ACC112 (cell line): ENCODE measurements around the gene PCLO.
A peak's percentile ranks its signal among the peaks of the same experiment; 100 is the strongest.
"Not testable (repeated sequence)": the region's sequence is repeated elsewhere in the genome, so short reads cannot be mapped to it uniquely, and the experiment has no call there.

Experiments used
- H2AFZ ChIP-seq: fragments of 200-600 bp; sonication (generic); one replicate; pipeline ENCODE4 v1.6.0; 2017; ENCODE audit warnings: antibody characterized with exemption, low read length; ENCODE audit not compliant: unreplicated experiment
- H3K27ac ChIP-seq: fragments of 200-600 bp; sonication (generic); 2 replicates; pipeline ENCODE4 v1.5.1; 2014; ENCODE audit warnings: low read depth, mild to moderate bottlenecking, antibody characterized with exemption, low read length, moderate library complexity
- H3K27me3 ChIP-seq: fragments of 200-600 bp; sonication (generic); 2 replicates; pipeline ENCODE4 v1.6.1; 2014; ENCODE audit warnings: mild to moderate bottlenecking, antibody characterized with exemption, low read length, moderate library complexity, mixed read lengths; ENCODE audit not compliant: insufficient read depth
- H3K36me3 ChIP-seq: fragments of 200-600 bp; sonication (generic); 2 replicates; pipeline ENCODE4 v1.6.1; 2016; ENCODE audit warnings: mild to moderate bottlenecking, antibody characterized with exemption, low read length, moderate library complexity, mixed read lengths; ENCODE audit not compliant: insufficient read depth
- H3K4me1 ChIP-seq: fragments of 200-600 bp; sonication (generic); one replicate; pipeline ENCODE4 v1.6.1; 2016; ENCODE audit warnings: low read length, mixed read lengths; ENCODE audit not compliant: insufficient read depth, unreplicated experiment, control insufficient read depth
- H3K4me3 ChIP-seq: fragments of 200-600 bp; sonication (generic); 2 replicates; pipeline ENCODE4 v1.5.1; 2014; ENCODE audit warnings: mild to moderate bottlenecking, low read depth, low read length
- H3K79me2 ChIP-seq: fragments of 200-600 bp; sonication (generic); one replicate; pipeline ENCODE4 v1.6.0; 2016; ENCODE audit warnings: low read length; ENCODE audit not compliant: control insufficient read depth, unreplicated experiment, insufficient read depth

PCLO gene

GRCh38 chr7:83054472-83054871 is 108.2 kb downstream of the PCLO start:
- Histone ChIP-seq H3K27me3 (peaks cover 16% of the 10 kb centered on the region; the same call in 1 of the 2 replicates), H3K4me3 (no peak overlapping the region), H2AFZ (no peak overlapping the region), H3K79me2 (no peaks in the 10 kb centered on the region), H3K4me1 (no peaks in the 10 kb centered on the region), H3K27ac (no peak overlapping the region), H3K36me3 (no peaks in the 10 kb centered on the region)

GRCh38 chr7:83053965-83054364 is 108.7 kb downstream of the PCLO start:
- no peak overlapping the region for H3K27ac ChIP-seq
- H3K27me3 ChIP-seq = peaks cover 21% of the 10 kb centered on the region; the same call in 1 of the 2 replicates
- no peaks in the 10 kb centered on the region for H3K79me2 ChIP-seq
- H3K36me3 ChIP-seq = no peaks in the 10 kb centered on the region
- peak overlapping the region; percentile 71 for H3K4me3 ChIP-seq
- no peaks in the 10 kb centered on the region for H3K4me1 ChIP-seq
- peak overlapping the region; percentile 69 for H2AFZ ChIP-seq

GRCh38 chr7:83040484-83040883 is 122.2 kb downstream of the PCLO start:
- H3K36me3 ChIP-seq = no peaks in the 10 kb centered on the region
- H3K27ac ChIP-seq = no peak overlapping the region
- H3K4me1 ChIP-seq = no peaks in the 10 kb centered on the region
- H3K4me3 ChIP-seq = no peak overlapping the region
- H3K27me3 ChIP-seq = peaks cover 34% of the 10 kb centered on the region
- H2AFZ ChIP-seq = no peak overlapping the region
- H3K79me2 ChIP-seq = no peaks in the 10 kb centered on the region

GRCh38 chr7:83038787-83039186 is 123.9 kb downstream of the PCLO start:
- H3K27ac ChIP-seq = no peak overlapping the region
- no peak overlapping the region for H3K4me3 ChIP-seq
- H2AFZ ChIP-seq = no peak overlapping the region
- H3K27me3 ChIP-seq = peaks cover 41% of the 10 kb centered on the region
- no peaks in the 10 kb centered on the region for H3K4me1 ChIP-seq
- H3K79me2 ChIP-seq = no peaks in the 10 kb centered on the region
- no peaks in the 10 kb centered on the region for H3K36me3 ChIP-seq

GRCh38 chr7:83036721-83037380 is 125.8 kb downstream of the PCLO start:
- no peaks in the 10 kb centered on the region for H3K79me2 ChIP-seq
- H3K4me1 ChIP-seq = no peaks in the 10 kb centered on the region
- H2AFZ ChIP-seq = no peak overlapping the region
- no peak overlapping the region for H3K4me3 ChIP-seq
- H3K36me3 ChIP-seq = no peaks in the 10 kb centered on the region
- peaks cover 38% of the 10 kb centered on the region for H3K27me3 ChIP-seq
- no peak overlapping the region for H3K27ac ChIP-seq

GRCh38 chr7:83036130-83036529 is 126.6 kb downstream of the PCLO start:
- H3K79me2 ChIP-seq = no peaks in the 10 kb centered on the region
- H3K4me1 ChIP-seq = no peaks in the 10 kb centered on the region
- no peaks in the 10 kb centered on the region for H3K36me3 ChIP-seq
- no peak overlapping the region for H3K27ac ChIP-seq
- H3K4me3 ChIP-seq = no peak overlapping the region
- H2AFZ ChIP-seq = no peak overlapping the region
- H3K27me3 ChIP-seq = peaks cover 41% of the 10 kb centered on the region

GRCh38 chr7:83032195-83032594 is 130.5 kb downstream of the PCLO start:
- Histone ChIP-seq H3K4me1 (no peaks in the 10 kb centered on the region), H3K36me3 (no peaks in the 10 kb centered on the region), H3K27ac (no peak overlapping the region), H2AFZ (no peak overlapping the region), H3K79me2 (no peaks in the 10 kb centered on the region), H3K27me3 (peaks cover 30% of the 10 kb centered on the region), H3K4me3 (no peak overlapping the region)

- H3K4me1 ChIP-seq, H3K36me3 ChIP-seq, H3K27me3 ChIP-seq, H3K79me2 ChIP-seq, H2AFZ ChIP-seq, H3K27ac ChIP-seq: not testable (repeated sequence)
- H3K4me3 ChIP-seq = peak overlapping the region; percentile 41; the same call in 1 of the 2 replicates
These were observed 138.6 kb downstream of the PCLO start for GRCh38 chr7:83023817-83024665.

- Histone ChIP-seq H3K79me2 (no peaks in the 10 kb centered on the region), H3K27ac (no peak overlapping the region), H3K27me3 (no peaks in the 10 kb centered on the region), H3K4me3 (no peak overlapping the region), H2AFZ (no peak overlapping the region), H3K36me3 (no peaks in the 10 kb centered on the region), H3K4me1 (peaks cover 6% of the 10 kb centered on the region)
These were observed 141.7 kb downstream of the PCLO start for GRCh38 chr7:83021032-83021431.

- Histone ChIP-seq H3K27me3 (no peaks in the 10 kb centered on the region), H3K4me3 (no peak overlapping the region), H3K27ac (no peak overlapping the region), H3K79me2 (no peaks in the 10 kb centered on the region), H2AFZ (no peak overlapping the region), H3K4me1 (peaks cover 6% of the 10 kb centered on the region), H3K36me3 (no peaks in the 10 kb centered on the region)
These were observed 142.5 kb downstream of the PCLO start for GRCh38 chr7:83020161-83020560.

- H3K4me3 ChIP-seq = no peak overlapping the region
- no peaks in the 10 kb centered on the region for H3K36me3 ChIP-seq
- no peaks in the 10 kb centered on the region for H3K4me1 ChIP-seq
- peaks cover 11% of the 10 kb centered on the region for H3K27me3 ChIP-seq
- H3K79me2 ChIP-seq = no peaks in the 10 kb centered on the region
- H2AFZ ChIP-seq = peak overlapping the region; percentile 21
- H3K27ac ChIP-seq = no peak overlapping the region
These were observed 146.8 kb downstream of the PCLO start for GRCh38 chr7:83015916-83016315.
